ENCODE data around the gene TOPORS.

- TF ChIP-seq CTCF (IDR thresholded peaks at IDR 0.05; ENCODE audit: low read depth, low read length, poor library complexity, severe bottlenecking) (no peak), EZH2phosphoT487 (IDR thresholded peaks at IDR 0.05; ENCODE audit: borderline replicate concordance, low read length) (no peak)
These were observed 18.6 kb downstream of the TOPORS start for GRCh38 chr9:32533816-32534215.
